Activated CD8-positive, alpha-beta memory T cell treated with anti-CD3 and anti-CD28 coated beads for 4 hours (primary cell): Measurements from ENCODE around the gene PITRM1.

Experiments used
- DNase-seq, 2 donors: peaks; one replicate each; pipeline ENCODE4 v3.0.0-alpha.2; 2020; ENCODE audit warnings: low read depth in 2 of 2

The PITRM1 gene

DNA sequence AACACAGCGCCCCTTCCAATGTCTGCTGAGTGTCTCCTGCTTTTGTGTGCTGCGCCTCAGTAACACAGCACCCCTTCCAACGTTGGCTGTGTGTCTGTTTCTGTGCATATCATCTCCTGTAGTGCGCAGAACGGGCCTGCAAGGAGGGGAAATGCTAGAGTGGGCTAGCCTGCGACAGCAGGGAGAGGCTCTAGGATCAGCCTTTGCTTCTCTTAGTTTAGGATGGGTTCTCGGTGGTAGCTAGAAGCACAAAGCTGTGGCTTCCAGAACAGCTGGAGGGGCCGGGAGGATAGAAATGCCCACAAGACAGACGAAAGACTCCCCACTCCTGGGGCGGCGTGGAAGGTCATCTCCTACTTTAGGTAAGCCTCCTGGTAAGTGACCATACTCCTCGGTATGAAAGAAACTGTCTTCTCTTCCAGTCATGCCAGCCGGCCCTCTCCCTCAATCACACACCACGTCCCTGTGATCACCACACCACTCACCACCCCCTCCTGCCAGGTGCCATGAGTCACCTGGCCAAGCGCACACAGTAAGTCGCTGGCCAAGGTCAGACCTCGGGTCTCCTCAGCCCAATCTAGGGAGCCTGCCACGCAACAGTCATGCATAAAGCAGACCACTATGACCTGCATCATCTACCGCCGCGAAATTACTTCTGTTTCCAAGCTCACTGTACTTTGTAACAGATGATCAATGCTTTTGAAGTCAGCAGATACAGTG, 4.8 kb downstream of the PITRM1 start:
- DNase-seq = no peak

DNA sequence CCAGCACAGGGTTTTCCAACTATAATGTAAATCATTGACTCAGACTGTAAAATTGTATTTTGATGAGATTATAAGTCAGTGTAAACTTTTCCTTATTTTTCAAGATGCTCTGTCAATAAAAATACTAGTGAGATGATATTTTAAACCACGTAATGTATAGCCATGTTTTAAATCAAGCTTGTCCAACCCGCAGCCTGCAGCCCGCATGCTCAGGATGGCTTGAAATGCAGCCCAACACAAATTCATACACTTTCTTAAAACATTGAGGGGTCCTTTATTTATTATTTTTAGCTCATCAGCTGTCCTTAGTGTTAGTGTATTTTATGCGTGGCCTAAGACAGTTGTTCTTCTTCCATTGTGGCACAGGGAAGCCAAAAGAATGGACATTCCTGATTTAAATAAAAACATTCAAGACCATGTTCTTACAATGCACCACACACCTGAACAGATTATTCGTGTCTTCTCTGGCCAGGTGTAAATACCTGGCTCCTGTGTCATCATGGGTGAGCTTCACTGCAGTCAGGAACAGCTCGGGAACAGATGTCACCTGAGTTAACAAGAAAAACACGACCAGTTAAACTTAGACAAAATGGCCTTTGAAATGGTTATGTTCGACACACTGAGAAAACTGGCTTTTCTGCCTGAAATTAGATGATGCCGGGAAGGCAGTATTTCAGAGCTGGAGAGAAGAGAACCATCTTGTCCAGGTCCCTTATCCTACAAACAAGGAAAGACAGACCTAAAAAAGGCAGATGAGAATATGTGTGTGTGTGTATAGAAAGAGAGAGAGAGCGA, 5.9 kb downstream of the PITRM1 start:
- no peak for DNase-seq

- DNase-seq = no peak
These were observed 7.4 kb downstream of the PITRM1 start for GRCh38 chr10:3165196-3165595.

DNA sequence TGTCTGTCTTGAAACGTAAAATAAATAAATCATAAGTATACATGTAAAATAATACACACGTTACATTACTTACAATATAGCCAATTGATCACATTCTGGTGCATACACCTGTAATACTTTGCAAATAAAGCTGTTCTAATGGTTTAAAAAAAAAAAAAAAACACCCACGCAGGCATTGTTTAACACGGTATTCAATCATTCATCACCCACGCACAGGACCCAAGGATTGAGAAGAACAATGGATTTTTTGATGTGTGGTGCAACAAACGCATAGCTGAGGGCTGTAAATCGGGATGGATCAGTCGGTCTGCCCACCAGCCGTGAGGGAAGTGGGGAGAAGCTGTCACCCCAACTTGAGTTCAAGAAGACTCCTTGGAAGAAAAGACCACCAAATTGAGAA, 8.7 kb downstream of the PITRM1 start:
- no peak for DNase-seq

- no peak for DNase-seq
These were observed 10.0 kb downstream of the PITRM1 start for GRCh38 chr10:3162533-3162932.

DNA sequence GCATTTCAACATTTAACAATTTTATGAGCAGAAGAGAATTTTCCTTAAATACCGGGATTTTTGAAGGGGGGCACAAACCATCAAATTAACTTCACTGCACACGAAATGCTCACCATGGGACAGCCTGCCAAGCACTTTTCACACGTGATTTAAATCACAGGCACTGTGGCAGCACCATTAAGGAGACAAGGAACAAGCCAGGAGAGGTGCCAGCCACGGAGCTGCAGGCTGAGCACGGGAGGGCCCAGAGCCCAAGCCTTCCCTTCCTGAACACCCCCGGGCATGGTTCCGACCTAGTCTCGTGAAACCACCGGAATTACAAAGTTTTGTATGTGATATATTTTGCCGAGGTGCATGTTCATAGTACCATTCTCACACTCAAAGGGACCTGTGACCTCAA, 13.4 kb downstream of the PITRM1 start:
- no peak for DNase-seq

DNA sequence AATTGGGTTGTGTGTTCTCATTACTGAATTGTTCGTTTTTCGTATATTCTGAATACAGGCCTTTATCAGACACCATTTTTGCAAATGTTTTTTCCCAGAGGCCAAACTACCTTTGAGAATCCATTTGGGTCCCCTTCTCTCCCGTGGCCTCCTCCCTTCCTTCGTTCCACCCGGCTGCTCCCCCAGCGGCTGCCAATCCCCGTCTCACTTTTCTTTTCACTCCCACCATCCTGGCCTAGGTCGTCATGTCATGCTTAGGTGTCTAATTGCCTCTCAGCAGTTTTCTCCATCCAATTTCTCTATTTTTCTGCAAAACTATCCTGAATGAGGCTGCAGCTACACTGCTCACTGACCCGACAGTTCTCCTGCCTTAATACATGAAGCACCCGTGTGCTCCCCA, 17.9 kb downstream of the PITRM1 start:
- no peak for DNase-seq

GRCh38 chr10:3152566-3152935, 20.0 kb downstream of the PITRM1 start:
- DNase-seq = no peak

GRCh38 chr10:3151889-3152565, 20.6 kb downstream of the PITRM1 start:
- DNase-seq = no peak

DNA sequence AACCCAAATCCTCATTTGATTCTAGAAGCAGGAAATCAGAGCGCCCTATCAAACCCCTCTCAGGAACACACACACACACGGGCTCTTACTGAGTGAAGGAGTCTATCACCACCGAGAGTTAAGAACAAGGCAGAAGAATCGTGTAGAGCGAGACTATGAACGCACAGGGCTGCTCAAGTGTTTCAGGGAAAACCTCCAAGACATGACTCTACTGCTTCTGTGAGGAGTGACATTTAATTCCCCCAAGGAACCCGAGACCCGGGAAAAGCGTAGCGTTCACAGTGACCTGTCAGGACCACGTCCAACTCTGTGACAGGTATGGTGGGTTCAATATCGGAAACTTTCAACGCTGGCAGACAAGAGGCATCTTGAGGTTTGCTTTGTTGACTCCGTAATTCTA, 21.6 kb downstream of the PITRM1 start:
- DNase-seq = no peak

- DNase-seq = no peak
These were observed 22.2 kb downstream of the PITRM1 start for GRCh38 chr10:3150366-3150765.

- DNase-seq = no peak
These were observed 22.7 kb downstream of the PITRM1 start for GRCh38 chr10:3149918-3150317.

GRCh38 chr10:3148994-3149393, 23.6 kb downstream of the PITRM1 start:
- no peak for DNase-seq

DNA sequence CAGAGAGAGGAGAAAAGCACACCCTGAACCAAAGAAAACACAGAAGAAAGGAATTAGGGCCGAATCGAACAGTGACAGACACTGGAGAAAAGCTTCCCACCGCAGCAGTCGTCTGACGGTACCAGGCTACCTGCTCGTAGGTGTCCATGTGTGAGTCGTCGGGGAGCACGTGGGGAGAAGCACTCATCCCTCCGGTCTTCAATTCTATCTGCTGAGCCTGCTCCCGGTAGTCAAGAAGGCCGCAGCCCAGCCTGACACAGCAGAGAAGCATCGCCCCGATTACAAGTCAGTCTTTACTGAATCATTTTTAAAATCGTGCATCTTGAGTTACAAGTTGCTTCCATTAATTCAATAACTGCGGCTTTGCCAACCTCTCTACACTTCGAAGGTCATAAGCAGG, 24.5 kb downstream of the PITRM1 start:
- no peak for DNase-seq

DNA sequence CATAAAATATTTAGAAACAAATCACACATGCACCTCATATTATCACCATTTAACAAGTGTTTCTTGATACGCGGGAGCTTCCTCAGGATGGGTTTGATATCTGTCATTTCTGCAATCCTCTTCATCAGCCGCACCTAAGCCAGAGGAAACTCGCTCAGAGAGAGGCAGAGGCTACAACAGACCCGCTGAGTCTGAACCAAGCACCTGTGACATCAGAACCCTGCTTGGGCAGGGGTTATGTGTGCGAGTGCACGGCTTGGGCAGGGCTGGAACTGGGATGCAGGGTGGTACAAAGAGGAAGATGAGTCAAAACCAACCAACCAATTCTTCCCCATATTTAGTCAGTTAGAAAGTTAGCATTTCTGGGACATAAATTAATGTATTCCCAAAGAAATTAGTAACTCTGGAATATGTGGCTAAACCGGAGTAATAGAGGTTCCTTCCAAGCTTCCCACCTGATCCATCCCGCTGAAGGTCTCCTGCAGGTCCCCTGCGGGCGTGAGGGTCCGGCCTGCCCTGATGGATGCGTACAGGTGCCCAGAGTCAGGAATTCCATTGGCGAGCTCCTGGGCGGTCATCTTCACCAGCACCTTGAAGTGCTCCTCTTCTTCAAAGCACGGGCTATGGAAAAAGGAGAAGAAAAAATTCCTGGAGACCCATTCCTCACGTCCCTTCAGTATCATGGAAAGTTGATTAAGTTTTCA, 25.3 kb downstream of the PITRM1 start:
- no peak for DNase-seq

DNA sequence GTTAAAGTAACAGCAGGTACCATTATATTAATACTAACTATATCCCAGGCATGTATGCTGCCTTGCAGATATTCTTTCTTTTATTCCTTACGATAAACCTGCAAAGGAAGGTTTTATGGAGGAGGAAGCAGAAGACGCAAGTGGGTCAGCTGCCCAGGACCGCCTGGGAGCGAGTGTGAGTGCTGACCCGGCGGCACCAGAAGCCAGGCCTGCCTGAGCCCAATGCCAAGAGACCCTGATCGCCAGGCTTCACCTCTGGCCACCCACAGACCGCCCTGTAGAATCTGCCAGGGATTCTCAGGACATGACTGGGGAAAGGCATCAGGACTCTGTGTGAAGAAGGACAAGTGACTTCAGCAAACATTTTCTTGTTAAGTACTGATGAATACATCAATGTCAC, 26.3 kb downstream of the PITRM1 start:
- DNase-seq = no peak

DNA sequence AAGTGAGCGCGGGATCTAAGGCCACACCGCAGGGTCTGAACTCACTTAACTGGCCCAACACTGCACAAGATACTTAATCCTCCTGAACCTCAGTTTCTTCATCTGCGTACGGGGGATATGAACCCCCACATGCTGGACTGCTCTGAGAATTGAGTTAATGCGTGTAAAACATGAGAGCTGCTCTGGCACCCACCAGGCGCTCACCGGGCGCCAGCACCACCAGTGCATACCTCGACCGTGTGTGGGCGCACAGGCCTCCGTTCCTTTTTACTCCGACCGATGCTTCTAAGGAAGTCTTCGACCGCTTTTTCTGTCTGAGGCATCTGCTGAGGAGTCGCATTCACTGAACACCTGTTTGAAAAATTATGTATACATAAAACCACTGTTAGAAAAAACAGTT, 27.2 kb downstream of the PITRM1 start:
- DNase-seq = no peak

GRCh38 chr10:3143791-3144434, 28.7 kb downstream of the PITRM1 start:
- DNase-seq = no peak

GRCh38 chr10:3143366-3143765, 29.2 kb downstream of the PITRM1 start:
- DNase-seq = no peak

DNA sequence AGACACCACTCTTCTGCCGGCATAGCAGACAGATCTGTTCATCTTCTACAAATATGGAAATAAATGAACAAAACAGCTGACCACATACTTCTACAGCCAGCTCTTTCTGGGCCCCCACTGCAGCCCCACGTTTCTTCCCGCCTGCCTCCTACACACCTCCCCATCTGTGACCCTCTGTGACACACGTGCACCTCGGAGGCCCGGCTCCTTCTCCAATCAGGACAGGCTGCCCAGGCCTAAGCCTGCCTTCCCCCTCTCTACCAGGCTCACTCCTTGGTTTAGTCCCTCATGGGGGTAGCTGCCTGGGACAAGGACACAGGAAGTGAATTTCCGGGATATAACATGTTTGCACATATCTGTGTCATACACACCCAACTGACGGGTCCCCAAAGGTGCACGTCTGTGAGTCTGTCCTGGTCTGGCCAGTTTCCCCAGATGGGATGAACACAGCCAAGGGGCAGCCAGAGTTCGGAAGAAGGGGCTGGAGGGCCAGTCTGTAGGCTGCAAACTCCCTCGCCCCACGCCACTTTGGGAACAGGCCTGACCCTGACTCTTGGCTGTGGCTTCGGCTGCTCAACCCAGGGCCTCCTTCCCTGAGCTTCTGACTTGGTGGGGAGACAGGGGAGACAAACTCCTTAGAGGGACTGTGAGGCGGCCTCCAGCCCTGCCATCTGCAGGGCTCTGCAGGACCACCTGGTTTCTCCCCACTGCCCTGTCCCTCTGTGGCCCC, 30.3 kb downstream of the PITRM1 start:
- DNase-seq = no peak

DNA sequence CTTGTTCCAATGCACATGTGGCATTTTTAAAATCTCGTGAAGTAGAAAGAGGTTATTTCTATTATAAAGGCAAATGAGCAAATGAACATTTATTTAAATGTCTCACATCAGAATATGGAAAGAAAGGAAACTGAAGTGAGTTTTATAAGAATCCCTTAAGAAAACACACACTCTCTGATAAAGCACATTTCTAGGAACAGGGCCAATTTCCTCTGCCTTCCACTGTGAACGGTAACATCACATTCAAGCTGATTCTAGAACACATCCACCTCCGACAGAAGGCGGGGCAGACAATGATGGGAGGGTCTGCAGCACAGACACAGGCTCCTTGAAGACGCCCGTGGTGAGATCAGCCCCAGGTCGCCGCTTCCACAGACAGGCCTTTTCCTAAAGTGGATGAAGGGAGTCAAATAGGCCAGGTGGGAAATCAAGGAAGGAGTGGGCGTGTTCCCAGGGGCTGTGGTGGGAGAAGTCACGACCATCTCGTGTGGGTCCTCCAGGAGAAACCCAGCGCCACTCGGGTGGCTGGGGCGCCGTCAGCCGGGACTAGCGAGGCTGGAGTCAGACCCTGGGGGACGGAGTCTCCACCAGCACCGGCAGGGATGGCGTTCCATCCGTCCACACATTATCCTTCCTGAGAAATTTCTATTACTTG, 31.1 kb downstream of the PITRM1 start:
- DNase-seq = no peak
